SJSA1 (cell line): ENCODE measurements around the gene PRMT1. TPM values are rescaled to one million over a fixed set of nuclear protein-coding genes. Genes with fewer than 3 reads are reported as not detected.

Experiments used
- DNase-seq, 2 experiments: peaks; one replicate each; pipeline ENCODE4 v3.0.0-alpha.2; 2015 to 2020; ENCODE audit warnings: low spot score in 2 of 2, low read depth in 1 of 2
- H3K27ac ChIP-seq: fragments of 250-450 bp; sonication (Bioruptor Pico); 2 replicates; pipeline ENCODE4 v1.5.1; 2020; ENCODE audit warnings: mild to moderate bottlenecking, moderate library complexity
- H3K27me3 ChIP-seq: fragments of 250-450 bp; sonication (Bioruptor Pico); replicated peaks from 2 replicates; pipeline ENCODE4 v1.5.1; 2020; ENCODE audit warnings: mild to moderate bottlenecking, moderate library complexity
- H3K36me3 ChIP-seq: fragments of 250-450 bp; sonication (Bioruptor Pico); 2 replicates; pipeline ENCODE4 v1.5.1; 2020; ENCODE audit warnings: mild to moderate bottlenecking
- H3K4me1 ChIP-seq: fragments of 250-450 bp; sonication (Bioruptor Pico); replicated peaks from 2 replicates; pipeline ENCODE4 v1.6.1; 2021; ENCODE audit warnings: mild to moderate bottlenecking
- H3K4me3 ChIP-seq: fragments of 250-450 bp; sonication (Bioruptor Pico); 2 replicates; pipeline ENCODE4 v1.5.1; 2020; ENCODE audit warnings: mild to moderate bottlenecking
- H3K9me3 ChIP-seq: fragments of 250-450 bp; sonication (Bioruptor Pico); replicated peaks from 2 replicates; pipeline ENCODE4 v1.5.1; 2020; ENCODE audit warnings: mild to moderate bottlenecking
- total RNA-seq: library from RNA; depleted of rRNA; stranded (reverse); fragments of >200 nt; shearing (Covaris generic); gene quantifications from 2 replicates; pipeline ENCODE4 v1.2.3, GENCODE V29; 2014

Gene PRMT1
- total RNA-seq, 1 experiment from 2014 or later = 421 TPM

DNA sequence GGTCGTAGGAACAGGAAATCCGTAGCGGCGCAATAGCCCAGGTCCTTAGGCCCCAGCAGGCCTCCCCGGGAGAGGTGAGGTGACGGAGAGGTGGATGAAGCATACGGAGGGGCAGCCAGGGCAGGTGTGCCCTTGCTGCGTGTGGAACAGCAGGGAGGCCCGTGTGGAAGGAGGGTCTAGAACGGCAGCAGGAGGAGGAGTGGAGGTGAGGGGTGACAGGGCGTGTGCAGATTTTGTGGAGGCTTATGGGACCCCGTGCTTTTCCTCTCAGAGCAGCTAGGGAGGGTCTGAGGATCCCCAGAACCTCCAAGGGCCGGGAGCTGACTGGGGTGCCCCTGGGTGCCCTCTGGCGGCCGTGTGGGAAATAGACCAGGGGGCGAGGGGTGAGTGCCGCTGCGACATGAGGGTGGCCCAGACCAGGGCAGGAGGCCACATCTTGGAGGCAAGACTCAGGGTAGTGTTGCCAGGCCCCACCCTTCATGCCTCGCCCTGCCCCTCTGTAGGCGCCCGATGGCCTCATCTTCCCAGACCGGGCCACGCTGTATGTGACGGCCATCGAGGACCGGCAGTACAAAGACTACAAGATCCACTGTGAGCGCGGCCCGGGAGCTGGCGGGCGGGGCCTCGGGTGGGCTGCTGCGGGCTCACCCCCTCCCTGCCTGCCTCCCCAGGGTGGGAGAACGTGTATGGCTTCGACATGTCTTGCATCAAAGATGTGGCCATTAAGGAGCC lies 7.3 kb downstream of the PRMT1 start:
- H3K27ac ChIP-seq = no peak overlapping the region
- peaks cover 9% of the 10 kb centered on the region for H3K4me1 ChIP-seq
- no peak for DNase-seq
- H3K36me3 ChIP-seq = peaks cover 80% of the 10 kb centered on the region
- no peaks in the 10 kb centered on the region for H3K27me3 ChIP-seq
- H3K4me3 ChIP-seq = no peak overlapping the region
- H3K9me3 ChIP-seq = no peaks in the 10 kb centered on the region

DNA sequence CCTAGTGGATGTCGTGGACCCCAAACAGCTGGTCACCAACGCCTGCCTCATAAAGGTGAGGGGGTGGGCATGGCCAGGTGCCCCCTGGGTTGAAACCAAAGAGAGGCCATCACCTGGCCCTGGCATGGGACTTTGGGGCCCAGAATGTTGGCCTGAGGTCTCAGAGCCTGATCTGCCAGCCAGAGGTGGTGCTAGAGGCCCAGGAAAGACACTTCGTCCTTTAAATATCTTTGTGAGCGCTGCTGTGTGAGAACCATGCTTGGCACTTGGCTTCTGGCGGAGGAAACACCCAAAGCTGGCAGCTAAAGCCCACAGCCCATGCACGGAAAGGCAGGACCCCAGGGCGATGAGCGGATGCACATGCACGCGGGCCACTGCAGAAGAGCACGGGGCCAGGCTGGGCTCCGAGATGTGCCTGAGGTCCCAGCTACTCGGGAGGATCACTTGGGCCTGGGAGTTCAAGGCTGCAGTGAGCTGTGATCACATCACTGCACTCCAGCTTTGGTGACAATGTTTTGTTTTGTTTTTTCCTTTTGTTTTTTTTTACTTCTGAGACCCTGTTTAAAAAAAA lies 8.0 kb downstream of the PRMT1 start:
- Histone ChIP-seq H3K4me1 (peaks cover 9% of the 10 kb centered on the region), H3K36me3 (peaks cover 80% of the 10 kb centered on the region), H3K9me3 (no peaks in the 10 kb centered on the region), H3K27me3 (no peaks in the 10 kb centered on the region), H3K4me3 (no peak overlapping the region), H3K27ac (no peak overlapping the region)
- DNase-seq = no peak

DNA sequence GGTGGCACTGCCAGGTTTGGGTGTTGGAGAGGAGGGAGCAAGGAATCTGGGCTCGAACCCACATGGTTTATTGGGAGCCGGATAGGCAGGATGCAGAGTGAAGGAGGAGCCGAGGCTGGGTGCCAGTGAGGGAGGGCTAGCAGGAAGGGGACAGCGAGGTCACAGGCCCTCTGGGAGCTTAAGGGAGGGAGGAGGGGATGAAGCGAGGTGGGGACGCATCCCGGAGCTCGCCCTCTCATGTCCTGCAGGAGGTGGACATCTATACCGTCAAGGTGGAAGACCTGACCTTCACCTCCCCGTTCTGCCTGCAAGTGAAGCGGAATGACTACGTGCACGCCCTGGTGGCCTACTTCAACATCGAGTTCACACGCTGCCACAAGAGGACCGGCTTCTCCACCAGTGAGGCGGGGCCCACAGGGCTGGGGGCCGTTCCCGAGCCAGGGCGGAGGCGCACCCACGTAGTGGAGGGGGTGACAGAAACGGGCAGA lies 8.8 kb downstream of the PRMT1 start:
- no peak overlapping the region for H3K4me3 ChIP-seq
- H3K27me3 ChIP-seq = peaks cover 2% of the 10 kb centered on the region; the same call in 1 of the 2 replicates
- DNase-seq = no peak
- H3K4me1 ChIP-seq = peaks cover 7% of the 10 kb centered on the region
- H3K9me3 ChIP-seq = no peaks in the 10 kb centered on the region
- no peak overlapping the region for H3K27ac ChIP-seq
- H3K36me3 ChIP-seq = peaks cover 72% of the 10 kb centered on the region

DNA sequence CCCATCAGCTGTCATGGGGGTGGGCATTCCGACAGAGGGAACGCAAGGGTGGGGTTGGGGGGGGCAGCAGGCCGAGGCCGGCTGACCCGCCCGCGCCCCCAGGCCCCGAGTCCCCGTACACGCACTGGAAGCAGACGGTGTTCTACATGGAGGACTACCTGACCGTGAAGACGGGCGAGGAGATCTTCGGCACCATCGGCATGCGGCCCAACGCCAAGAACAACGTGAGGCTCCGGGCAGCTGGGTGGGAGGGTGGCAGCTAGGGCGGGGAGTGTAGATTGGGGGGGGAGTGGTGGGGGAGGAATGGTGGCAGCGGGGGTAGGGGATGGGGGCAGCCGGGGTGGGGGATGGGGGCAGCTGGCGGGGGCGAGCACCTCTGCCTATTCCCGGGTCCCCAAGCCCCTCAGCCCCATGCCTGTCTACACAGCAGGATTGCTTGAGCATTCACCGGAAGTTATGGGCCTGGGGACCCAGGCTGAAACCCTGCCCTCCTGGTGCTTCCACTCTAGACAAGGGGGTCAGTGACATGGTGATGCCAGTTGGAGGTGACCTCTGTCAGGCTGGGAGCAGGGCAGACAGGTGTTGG lies 9.5 kb downstream of the PRMT1 start:
- Histone ChIP-seq H3K27me3 (peaks cover 9% of the 10 kb centered on the region; the same call in 1 of the 2 replicates), H3K4me1 (peaks cover 12% of the 10 kb centered on the region), H3K36me3 (peaks cover 65% of the 10 kb centered on the region), H3K27ac (no peak overlapping the region), H3K9me3 (no peaks in the 10 kb centered on the region), H3K4me3 (no peak overlapping the region)
- DNase-seq = no peak

DNA sequence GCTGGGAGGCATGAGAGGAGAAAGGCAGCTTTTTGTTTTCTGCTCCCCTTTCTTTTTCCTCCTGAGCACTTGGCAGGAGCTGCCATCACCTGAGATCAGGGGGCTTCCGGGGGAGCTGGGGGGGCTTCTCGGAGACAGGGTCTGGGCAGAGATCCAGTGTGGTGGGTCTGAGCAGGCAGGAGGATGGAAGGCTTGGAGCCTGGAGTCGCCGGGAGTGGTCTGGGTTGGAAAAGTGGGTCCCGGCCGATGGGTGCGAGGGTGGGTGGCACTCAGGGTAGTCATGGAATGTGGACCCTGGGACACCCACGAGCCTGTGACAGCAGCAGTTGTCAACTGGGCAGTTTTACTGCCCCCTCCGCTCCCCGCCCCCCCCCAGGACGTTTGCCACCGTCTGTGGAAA lies 10.1 kb downstream of the PRMT1 start:
- peaks cover 12% of the 10 kb centered on the region for H3K4me1 ChIP-seq
- H3K9me3 ChIP-seq = no peaks in the 10 kb centered on the region
- H3K27me3 ChIP-seq = peaks cover 9% of the 10 kb centered on the region; the same call in 1 of the 2 replicates
- no peak for DNase-seq
- H3K36me3 ChIP-seq = peaks cover 60% of the 10 kb centered on the region
- H3K4me3 ChIP-seq = no peak overlapping the region
- H3K27ac ChIP-seq = no peak overlapping the region

DNA sequence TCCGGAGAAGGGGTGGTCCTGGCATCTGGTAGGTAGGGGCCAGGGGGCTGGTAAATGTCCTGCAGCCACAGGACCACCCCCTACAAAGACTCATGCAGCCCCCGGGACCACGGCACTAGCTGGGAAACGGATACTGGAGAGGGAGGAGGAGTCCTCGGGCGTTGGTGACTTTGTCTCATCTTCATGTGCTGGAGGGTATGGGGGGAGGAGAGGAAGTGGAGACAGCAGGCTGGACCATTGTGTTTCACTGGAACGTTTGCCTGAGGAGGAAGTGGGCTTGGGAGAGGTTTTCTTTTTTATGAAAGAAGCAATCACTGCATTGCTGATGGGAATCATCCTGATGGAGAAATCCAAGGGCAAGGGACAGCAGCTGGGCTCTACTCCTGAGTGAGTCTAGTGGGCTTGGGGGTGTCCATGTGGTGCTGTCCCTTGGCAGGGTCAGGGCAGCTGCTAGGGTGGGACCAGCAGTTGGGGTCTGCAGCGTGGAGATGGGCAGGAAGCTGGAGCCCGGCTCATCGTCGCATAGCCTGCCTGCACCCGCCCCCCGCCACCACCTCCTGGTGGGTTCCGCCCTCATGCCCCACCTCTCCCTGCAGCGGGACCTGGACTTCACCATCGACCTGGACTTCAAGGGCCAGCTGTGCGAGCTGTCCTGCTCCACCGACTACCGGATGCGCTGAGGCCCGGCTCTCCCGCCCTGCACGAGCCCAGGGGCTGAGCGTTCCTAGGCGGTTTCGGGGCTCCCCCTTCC lies 10.7 kb downstream of the PRMT1 start:
- Histone ChIP-seq H3K36me3 (peaks cover 54% of the 10 kb centered on the region), H3K9me3 (no peaks in the 10 kb centered on the region), H3K4me1 (peaks cover 12% of the 10 kb centered on the region), H3K27ac (no peak overlapping the region), H3K27me3 (peaks cover 9% of the 10 kb centered on the region; the same call in 1 of the 2 replicates), H3K4me3 (no peak overlapping the region)
- no peak for DNase-seq

DNA sequence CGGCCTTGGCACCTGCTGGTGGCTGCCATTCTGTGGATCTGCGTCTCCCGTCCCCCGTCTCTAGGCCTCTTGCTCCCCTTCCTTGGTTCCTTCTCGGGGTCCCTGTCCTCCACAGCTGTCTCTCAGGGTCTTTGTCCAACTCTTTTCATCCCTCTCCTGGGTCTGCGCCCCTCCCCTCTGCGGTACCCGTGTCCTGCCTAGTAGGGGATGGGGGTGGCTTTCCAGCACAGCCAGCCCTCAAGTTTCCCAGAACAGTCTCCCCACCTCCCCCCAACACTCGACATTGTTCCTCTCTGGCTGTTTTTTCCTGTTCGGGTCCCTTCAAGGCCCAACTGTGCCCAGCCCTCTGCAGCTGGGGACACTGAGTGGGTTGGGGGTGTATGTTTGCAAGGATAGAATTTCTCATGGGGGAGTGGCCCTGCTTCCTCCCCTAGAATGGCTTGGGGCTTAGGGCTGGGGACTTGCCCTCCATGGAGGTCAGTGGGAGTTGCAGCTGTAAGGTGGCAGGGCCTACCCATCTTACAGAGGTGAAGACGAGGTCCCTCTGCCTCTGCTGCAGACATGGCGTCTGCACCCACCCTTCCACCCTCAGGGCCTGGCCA lies 11.6 kb downstream of the PRMT1 start:
- H3K4me1 ChIP-seq = peaks cover 12% of the 10 kb centered on the region
- DNase-seq = no peak
- H3K27ac ChIP-seq = no peak overlapping the region
- peaks cover 45% of the 10 kb centered on the region for H3K36me3 ChIP-seq
- no peak overlapping the region for H3K4me3 ChIP-seq
- H3K9me3 ChIP-seq = no peaks in the 10 kb centered on the region
- H3K27me3 ChIP-seq = peaks cover 9% of the 10 kb centered on the region; the same call in 1 of the 2 replicates

DNA sequence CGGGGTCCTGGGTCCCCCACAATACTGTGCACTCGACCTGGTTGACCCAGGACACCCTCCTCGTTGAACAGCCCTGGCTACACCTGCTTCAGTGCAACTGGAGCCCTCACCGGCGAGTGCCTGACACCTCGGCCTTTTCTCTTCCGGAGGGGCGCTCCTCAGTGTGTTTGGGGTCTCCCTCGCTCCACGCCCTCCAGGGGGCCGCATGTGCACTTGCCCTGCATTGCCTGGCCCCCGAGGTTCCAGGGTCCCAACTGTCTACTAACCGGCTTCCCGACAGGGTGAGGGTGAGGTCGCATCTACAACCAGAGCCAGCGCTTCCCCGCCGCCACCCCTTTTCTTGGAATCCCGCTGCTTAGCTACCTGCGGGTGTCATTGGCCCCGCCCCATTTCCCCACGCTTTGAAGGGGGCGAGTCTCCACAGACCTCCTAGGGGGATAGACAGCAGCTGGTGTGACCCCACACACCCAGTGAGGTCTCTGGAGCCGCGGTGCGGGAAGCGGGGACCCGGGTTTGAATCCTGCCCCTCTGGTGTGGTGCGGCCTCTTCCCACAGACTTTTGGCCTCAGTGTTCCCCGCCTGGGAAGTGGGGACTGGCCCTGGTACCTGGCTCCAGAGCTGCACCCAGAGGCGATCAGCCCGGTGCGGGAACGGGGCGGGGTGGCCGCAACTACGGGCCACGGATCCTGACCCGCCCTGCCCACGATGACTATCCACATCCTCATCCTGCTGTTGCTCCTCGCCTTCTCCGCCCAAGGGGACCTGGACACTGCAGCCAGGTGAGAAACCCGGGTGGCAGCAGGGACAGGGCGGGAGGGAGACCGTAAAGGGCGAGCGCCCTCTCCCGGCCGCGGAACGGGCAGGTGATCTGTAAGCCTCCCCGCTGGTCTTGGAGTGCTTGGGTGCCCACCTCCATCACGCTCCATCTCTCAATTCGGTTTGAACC lies 12.3 kb downstream of the PRMT1 start, which contains the start of gene ADM5:
Gene ADM5 (plus strand): TSS at position 462 of the 946 bp plus-strand sequence. CDS start 244 bp downstream, at position 706.
- DNase-seq = no peak
- no peak within 1 kb of the TSS for H3K4me3 ChIP-seq
- no peak within 1 kb of the TSS for H3K27ac ChIP-seq
- H3K4me1 ChIP-seq = peaks cover 12% of the 10 kb centered on the region
- H3K27me3 ChIP-seq = peaks cover 9% of the 10 kb centered on the region; the same call in 1 of the 2 replicates
- H3K9me3 ChIP-seq = no peaks in the 10 kb centered on the region
- peaks cover 37% of the 10 kb centered on the region for H3K36me3 ChIP-seq

DNA sequence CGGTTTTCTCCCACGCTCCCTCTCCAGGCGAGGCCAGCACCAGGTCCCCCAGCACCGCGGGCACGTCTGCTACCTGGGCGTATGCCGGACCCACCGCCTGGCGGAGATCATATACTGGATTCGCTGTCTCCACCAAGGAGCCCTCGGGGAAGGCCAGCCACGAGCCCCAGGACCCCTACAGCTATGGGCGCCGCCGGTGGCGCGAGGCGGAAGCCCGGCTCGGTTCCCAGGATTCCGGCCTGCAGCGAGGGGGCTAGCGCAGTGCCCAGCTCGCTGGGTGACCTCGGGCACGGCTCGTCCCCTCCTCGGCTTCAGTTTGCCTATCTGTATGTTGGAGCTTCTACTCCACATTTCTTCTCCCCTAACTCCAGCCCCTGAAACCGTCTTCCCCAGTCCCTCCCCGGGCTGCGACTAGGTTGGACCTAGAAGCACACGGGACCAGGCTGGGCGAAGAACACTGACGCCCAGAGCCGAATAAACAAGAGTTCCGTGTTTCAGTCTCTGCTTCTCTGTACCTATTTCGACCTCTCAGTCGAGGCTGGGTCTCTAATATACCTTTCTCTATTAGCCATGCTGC lies 13.1 kb downstream of the PRMT1 start:
- Histone ChIP-seq H3K4me3 (no peak overlapping the region), H3K9me3 (no peaks in the 10 kb centered on the region), H3K27me3 (peaks cover 9% of the 10 kb centered on the region; the same call in 1 of the 2 replicates), H3K36me3 (peaks cover 30% of the 10 kb centered on the region), H3K4me1 (peaks cover 12% of the 10 kb centered on the region), H3K27ac (no peak overlapping the region)
- DNase-seq = no peak

DNA sequence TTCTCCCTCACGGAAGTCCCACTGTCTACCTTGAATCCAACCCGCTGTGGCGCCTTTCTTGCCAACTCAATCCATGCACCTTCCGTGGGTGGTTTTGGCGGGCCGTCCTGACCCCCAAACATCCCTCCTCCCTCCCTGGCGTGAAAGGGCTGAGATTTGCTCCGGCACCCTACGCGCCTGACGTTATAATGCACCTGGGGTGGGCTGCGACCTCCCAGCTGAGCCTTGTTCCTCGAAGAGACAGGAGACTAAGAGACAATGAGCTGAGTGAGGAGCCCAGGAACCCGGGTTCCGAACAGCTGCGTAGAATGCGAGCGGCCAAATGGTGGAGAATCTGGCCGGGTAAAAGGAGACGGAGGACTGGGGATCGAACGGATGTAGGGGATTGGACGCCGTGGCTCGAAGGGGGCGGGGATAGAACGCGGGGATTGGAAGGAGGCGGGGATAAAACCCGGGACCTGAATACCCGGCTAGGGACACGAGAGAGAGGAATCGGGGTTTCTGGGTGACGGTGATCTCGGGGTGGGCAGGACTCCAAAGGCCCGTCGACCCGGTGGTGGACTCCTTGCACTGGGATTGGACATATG lies 13.7 kb downstream of the PRMT1 start, which contains the start of gene CPT1C:
Gene CPT1C (plus strand): TSS at position 461 of the 587 bp plus-strand sequence. CDS start 1,137 bp downstream, outside the sequence.
- DNase-seq = no peak
- no peak within 1 kb of the TSS for H3K4me3 ChIP-seq
- no peaks in the 10 kb centered on the region for H3K9me3 ChIP-seq
- peaks cover 12% of the 10 kb centered on the region for H3K4me1 ChIP-seq
- H3K27me3 ChIP-seq = peaks cover 9% of the 10 kb centered on the region; the same call in 1 of the 2 replicates
- H3K27ac ChIP-seq = no peak within 1 kb of the TSS
- H3K36me3 ChIP-seq = peaks cover 25% of the 10 kb centered on the region

DNA sequence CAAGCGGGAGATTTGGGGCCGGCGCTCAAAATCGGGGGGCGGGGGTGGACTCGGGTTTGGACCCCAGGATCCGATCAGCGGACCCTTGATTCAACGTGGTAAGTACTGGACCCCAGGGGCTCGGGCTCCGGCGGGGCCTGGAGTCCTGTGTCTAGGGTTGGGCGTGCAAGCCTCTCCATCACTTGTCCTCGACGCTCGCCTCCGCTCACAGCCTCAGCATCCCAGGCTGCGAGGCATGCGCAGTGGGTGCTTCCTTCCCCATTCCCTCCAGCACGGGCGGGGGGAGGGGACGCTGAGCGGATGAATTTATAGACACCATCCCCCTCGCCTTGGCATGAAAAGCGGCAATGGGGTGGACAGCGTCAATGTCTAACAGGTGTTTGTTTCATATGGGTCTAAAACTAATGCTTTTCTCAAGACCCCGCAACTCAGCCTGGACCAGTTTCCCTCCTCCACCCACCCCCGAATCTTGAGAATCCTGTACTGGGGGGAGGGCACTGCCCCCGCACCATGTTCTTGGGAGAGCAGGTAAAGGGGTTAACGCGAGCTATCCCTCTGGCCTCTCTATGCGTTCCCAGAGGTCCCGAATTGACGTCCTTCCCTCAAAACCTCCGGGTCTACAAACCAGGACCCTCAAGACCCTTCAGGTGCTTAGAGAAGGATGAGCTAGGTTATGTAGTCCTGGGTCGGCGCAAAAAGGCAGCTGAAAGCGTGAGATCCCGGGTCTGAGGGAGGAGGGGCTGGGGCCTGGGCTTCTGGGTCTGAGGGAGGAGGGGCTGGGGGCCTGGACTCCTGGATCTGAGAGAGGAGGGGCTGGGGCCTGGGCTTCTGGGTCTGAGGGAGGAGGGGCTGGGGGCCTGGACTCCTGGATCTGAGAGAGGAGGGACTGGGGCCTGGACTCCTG lies 14.4 kb downstream of the PRMT1 start:
- H3K4me1 ChIP-seq = peaks cover 12% of the 10 kb centered on the region
- H3K27ac ChIP-seq = no peak overlapping the region
- H3K36me3 ChIP-seq = peaks cover 18% of the 10 kb centered on the region
- H3K4me3 ChIP-seq = no peak overlapping the region
- no peaks in the 10 kb centered on the region for H3K9me3 ChIP-seq
- peaks cover 9% of the 10 kb centered on the region; the same call in 1 of the 2 replicates for H3K27me3 ChIP-seq
- DNase-seq = no peak
